HG03103 (cell line): ENCODE measurements around the gene MED27.

Experiments used
- ATAC-seq: cut with Tn5 transposase; IDR thresholded peaks from one replicate; pipeline ENCODE4 v1.9.1; 2021; ENCODE audit warnings: low read depth; ENCODE audit not compliant: unreplicated experiment

The MED27 gene

GRCh38 chr9:132079391-132080091, at the start of gene MED27:
Gene MED27, minus strand, starts transcription at chr9:132079867. Its CDS starts 23 bp downstream, at chr9:132079844.
- peak; percentile 77 for ATAC-seq

- ATAC-seq: no peak
Observed at GRCh38 chr9:132127888-132128534, 48.3 kb upstream of the MED27 start.

- no peak for ATAC-seq
Observed at GRCh38 chr9:132126680-132127236, 47.1 kb upstream of the MED27 start.

GRCh38 chr9:132125944-132126679, 46.4 kb upstream of the MED27 start:
- no peak for ATAC-seq

GRCh38 chr9:132125361-132125760, 45.7 kb upstream of the MED27 start:
- no peak for ATAC-seq

GRCh38 chr9:132124800-132125199, 45.1 kb upstream of the MED27 start:
- ATAC-seq: no peak

GRCh38 chr9:132121021-132121420, 41.4 kb upstream of the MED27 start:
- no peak for ATAC-seq

GRCh38 chr9:132117694-132118093, 38.0 kb upstream of the MED27 start:
- ATAC-seq: no peak

- ATAC-seq: no peak
Observed at GRCh38 chr9:132116583-132116982, 36.9 kb upstream of the MED27 start.

GRCh38 chr9:132114102-132114707, 34.5 kb upstream of the MED27 start:
- no peak for ATAC-seq

- ATAC-seq: no peak
Observed at GRCh38 chr9:132109291-132109690, 29.6 kb upstream of the MED27 start.

- no peak for ATAC-seq
Observed at GRCh38 chr9:132108728-132109127, 29.1 kb upstream of the MED27 start.

- no peak for ATAC-seq
Observed at GRCh38 chr9:132099741-132100407, 20.2 kb upstream of the MED27 start.

- ATAC-seq: no peak
Observed at GRCh38 chr9:132099167-132099566, 19.5 kb upstream of the MED27 start.

GRCh38 chr9:132094314-132094791, 14.7 kb upstream of the MED27 start:
- ATAC-seq: no peak

- ATAC-seq: no peak
Observed at GRCh38 chr9:132090771-132091170, 11.1 kb upstream of the MED27 start.

- ATAC-seq: no peak
Observed at GRCh38 chr9:132087438-132088030, 7.9 kb upstream of the MED27 start.

GRCh38 chr9:132082188-132082587, 2.5 kb upstream of the MED27 start:
- ATAC-seq: no peak

GRCh38 chr9:132078699-132079356, 839 bp downstream of the MED27 start:
- no peak for ATAC-seq
